Measurements from ENCODE around the gene APCDD1L.
"Not testable (repeated sequence)": the region's sequence is repeated elsewhere in the genome, so short reads cannot be mapped to it uniquely, and the experiment has no call there.

The APCDD1L gene

DNA sequence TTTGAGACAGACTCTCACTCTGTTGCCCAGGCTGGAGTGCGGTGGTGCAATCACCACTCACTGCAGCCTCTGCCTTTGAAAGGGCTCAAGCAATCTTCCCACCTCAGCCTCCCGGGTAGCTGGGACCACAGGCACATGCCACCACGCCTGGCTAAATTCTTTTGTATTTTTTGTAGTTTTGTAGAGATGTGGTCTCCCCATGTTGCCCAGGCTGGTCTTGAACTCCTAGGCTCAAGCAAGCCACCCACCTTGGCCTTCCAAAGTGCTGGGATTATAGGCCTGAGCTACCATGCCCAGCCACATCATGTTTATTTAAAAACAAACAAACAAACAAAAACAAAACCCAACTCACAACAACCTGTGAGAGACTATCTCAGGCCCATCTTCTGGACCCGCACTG, 29.7 kb upstream of the APCDD1L start:
- no peak for DNase-seq

DNA sequence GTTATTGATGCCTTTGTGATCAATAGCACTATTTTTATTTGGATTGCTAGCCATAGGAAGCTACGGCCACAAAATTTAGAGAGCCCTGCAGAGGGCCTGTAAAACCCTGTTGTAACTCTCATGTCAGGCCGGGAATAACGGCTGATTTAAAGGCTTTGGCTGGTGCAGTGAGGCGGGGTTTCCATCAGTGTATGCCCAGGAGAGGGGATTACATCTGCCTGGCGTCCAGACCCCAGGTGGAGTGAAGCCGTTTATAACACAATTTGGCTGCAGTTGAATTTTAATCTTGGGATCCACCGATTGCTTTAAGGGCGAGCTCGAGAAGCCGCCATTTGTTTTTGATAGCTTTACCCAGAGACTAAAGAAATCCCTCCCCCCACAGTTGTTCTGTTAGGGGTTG, 29.1 kb upstream of the APCDD1L start:
- no peak for DNase-seq

DNA sequence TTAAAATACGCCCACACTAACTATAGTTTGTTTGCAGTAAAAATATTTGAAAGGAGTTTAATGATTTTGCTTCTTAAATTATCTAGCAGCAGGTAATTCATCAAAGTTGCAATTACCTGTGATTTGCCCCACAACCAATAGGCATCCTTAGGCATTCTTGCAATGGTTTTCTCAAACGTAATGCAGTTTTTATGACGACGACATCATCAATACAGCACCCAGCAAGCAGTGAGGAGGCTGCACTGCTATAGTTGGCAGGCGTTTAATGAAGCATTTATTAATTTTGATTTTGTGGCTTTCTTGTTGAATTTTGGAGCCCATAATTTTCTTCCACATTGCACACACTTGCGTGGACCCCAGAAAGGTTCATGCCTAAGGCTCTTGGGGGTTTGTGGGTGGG, 28.1 kb upstream of the APCDD1L start:
- DNase-seq = no peak

DNA sequence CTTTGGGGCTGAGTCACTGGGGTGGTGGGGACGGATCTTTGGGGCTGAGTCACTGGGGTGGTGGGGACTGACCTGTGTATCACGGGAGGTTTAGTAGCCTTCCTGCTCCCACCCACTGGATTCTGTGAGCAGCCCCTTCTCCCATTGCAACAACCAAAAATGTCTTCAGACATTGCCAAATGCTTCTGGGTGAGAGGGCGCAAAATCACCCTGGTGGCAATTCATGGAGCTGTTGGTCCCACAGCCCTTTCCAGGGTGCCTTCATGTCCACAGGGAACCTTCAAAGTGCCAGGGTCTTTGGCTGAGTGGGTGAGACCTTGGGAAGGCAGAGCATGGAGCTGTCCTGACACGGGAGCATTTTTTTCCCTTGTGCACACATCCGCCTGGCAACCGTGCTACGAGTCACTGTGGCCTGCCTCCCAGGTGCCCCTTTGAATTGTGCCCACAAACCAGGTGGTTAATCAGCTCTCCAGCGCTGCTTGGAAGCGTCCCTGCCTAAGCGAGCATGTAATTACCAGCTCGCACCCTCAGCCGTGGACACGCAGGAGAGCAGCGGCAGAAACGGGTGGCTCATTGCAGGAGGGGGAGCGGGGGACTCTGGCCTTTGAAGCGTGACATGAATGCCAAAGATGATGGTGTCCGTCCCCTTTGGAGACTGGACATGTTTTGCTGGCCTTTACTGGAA, 27.4 kb upstream of the APCDD1L start:
- no peak for DNase-seq

DNA sequence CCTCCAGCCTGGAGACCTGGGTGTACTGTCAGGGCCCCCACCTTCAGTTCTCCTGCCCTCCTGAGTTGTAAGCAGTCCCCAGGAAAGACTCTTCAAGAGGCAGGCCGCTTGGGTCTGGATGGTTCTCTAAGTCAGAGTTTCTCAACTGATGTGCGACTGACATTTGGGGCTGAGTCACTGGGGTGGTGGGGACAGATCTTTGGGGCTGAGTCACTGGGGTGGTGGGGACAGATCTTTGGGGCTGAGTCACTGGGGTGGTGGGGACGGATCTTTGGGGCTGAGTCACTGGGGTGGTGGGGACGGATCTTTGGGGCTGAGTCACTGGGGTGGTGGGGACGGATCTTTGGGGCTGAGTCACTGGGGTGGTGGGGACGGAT, 26.8 kb upstream of the APCDD1L start:
- not testable (repeated sequence) for DNase-seq

DNA sequence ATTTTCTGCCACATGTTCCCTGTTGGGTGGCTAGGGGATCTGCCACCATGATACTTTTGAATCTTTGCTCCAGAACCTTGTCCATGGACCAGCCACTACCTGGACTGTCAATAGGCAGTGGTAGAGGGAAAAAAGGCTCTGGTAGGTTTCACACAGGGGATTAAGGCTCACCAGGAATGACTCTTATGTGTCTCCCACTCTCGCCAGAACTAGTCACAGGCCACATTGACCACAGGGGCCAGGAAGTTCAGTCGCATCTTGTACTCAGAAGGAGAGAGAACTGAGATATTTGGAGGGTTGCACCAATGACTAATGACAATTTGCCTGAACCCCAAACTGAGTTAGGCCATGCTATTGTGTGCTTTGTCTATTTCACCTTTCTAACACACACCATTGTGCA, 23.6 kb upstream of the APCDD1L start:
- no peak for DNase-seq

DNA sequence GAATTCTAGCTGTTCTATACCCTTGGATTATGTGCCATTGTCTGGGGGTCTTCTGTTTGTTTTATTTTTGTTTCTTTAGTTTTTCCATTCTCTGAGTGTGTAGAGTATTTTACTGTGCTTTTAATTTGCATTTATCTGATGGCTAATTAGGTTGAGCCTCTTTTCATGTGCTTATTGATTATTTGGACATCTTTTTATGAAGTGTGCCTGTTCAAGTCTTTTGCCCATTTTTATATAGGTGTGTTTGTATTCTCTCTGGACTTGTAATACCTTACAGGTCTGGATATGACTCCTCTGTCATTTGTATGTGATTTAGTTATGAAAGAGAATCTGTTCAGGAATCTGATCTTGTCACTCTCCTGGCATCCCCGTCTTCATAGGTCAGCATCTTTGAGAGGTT, 22.6 kb upstream of the APCDD1L start:
- no peak for DNase-seq

DNA sequence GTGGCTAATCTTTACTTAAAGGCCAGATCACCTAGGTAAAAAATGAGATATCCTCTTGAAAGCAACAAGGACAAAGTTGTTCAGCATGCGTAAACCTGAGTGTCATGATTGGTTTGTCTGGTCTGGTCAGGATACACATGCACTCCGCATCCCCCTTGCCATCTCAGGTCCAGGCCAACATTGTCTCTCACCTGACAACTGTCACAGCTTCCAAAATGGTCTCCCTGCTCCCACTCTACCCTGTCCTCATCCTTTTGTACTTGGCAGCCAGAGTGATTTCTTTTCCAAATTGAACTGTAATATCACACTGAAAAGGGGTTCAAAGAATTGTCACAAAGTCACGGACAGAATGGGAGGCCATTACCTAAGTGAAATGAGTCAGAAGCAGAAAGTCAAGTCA, 21.1 kb upstream of the APCDD1L start:
- no peak for DNase-seq

DNA sequence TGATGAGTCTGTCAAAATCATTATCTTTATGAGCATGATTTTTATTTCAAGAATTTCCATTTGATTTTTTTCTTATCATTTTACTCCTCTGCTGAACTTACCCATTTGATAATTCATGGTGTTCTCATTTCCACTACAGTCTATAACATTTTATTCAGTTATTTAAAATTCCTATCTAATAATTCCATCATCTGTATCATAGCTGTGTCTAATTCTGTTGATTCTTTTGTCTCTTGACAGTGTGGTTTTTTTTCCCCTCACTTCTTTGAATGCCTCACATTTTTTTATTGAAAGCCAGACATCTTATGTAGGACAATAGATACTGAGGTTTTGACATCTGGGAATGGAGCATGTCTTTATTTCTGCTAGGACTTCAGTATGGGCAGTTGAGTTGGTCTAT, 16.5 kb upstream of the APCDD1L start:
- DNase-seq = no peak

DNA sequence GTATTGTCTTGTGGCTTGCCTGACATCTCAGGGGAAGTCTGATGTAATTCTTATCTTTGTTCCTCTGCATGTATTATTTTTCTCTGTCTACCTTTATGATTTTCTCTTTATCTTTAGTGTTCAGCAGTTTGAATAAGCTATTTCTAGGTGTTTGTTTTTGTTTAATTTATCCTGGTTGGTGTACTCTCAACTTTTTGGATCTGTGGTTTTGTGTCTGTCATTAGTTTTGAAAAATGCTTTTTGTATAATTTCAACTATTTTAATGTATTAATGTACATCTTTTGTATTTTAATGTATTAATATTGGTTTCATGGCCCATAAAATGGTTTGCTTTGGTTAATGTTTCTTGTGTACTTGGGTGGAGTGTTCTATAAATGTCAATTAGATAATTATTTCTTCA, 15.9 kb upstream of the APCDD1L start:
- DNase-seq = no peak

DNA sequence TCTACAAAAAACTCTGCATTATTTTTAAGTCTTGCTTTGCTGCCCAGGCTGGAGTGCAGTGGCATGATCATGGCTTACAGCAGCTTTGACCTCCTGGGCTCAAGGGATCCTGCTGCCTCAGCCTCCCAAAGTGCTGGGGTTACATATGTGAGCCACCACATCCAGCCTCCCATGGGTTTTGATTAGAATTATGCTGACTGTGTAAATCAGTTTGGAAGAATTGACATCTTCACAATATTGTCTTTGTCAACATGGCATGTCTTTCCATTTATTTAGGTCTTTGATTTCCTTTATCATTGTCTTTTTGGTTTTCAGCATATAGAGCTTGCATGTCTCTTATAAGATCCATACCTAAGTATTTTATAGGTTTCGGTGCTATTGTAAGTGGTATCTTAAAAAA, 13.2 kb upstream of the APCDD1L start:
- DNase-seq = no peak

DNA sequence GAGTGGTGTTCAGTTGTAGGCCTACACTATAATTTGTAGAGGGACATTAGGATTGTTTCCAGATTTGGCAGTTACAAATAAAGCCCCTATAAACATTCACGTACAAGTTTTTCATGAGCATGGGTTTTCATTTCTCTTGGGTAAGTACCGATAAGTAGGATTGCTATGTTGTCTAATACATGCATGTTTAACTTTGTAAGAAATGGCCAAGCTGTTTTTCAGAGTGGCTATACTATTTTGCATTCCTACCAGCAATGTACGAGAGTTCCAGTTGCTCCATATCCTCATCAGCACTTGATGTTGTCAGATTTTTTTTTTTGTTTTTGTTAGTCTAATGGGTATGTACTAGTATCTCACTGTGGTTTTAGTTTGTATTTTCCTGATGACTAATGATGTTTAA, 11.2 kb upstream of the APCDD1L start:
- DNase-seq = no peak

DNA sequence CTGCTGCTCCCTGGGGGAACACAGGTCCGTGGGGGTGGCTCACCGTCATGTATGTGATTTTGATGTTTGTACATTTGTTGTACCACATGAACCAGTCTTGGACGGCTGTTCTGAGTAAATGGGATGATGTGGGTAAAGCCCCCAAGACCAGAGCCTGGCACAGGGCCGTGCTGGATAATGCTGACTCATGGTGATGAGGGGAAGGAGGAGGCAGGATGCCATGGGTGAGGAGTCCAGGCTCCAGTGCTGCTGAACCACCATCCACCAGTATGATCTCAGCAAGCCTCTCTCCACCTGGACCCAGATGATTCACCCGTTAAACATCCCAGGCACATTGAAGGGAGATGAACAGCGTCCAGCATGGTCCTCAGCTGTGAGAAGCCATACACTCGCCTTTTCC, 9.6 kb upstream of the APCDD1L start:
- no peak for DNase-seq

DNA sequence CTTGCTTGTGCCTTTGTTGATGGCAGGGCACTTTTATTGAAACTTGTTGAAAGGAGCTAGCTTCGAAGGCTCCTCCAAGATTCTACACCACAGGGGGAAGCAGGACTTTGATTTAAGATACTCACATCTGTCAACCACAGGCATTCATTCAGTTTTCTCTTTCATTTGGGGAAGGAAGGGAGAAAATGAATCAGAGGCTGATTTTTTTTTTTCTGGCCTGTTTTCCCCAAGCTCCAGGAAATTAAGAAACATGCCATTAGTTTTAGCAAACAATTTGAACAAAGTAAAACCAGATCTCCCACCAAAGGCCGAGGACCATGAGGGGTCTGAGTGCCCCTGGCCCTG, 8.7 kb upstream of the APCDD1L start:
- DNase-seq = no peak

DNA sequence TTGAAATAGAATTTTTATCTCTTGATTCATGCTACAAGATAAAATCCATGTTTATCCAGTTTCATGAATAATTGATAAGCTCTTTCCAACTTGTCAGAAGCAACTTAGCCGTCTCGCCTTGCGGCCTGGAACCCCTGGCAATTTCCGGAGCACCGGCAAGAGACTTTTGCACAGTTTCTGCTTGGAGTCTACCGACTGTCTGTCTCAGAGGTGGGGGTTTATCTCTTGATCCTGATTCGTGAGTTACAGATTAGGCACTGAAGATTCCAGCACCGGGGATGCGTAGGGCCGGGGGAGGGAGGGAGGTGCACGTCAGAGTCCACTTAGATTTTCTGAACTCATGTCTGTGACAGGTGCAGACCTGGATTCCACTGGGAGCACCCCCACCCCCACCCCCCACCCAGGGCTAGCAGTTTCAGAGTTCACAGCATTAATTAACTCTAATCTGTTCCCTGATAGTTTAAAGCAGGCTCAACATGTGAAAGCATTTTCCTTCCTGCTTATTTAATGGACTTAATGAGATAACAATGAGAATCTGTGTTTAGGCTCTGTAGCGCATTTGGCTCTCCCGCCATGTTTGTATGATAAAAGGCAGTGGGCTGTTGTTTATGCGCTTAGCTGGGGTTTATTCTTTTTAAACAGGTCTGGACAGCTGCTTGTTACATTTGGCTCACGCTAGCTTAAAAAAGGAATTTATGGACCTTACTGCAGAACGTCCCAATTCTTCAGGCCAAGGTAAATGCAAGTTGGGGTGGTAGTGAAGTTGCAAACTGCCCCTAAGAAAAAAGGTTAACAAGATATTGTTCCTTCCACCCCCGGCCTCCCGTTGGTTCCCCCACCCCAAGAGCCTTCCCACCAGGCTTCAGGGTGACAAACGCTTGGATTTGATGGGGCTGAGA, 8.1 kb upstream of the APCDD1L start:
- no peak for DNase-seq

DNA sequence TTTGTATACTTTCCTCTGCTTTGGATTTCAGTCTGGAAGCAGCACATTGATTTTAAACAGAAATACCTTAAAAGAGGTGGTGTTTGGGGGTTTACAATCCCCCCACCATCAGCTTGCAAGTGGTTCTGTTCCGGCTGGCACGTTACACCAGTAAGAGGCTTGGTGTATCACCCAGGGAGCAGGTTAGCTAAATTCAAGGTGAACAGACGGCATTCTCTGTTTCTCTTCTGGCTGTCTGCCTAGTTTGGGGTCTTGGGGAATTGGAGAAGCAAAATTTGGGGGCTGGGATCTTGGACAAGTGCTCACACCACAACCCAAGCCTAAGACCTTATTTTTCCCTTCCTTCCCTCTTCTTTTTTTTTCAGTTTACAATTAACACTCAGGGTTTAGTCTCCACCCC, 7.5 kb upstream of the APCDD1L start:
- DNase-seq = no peak

DNA sequence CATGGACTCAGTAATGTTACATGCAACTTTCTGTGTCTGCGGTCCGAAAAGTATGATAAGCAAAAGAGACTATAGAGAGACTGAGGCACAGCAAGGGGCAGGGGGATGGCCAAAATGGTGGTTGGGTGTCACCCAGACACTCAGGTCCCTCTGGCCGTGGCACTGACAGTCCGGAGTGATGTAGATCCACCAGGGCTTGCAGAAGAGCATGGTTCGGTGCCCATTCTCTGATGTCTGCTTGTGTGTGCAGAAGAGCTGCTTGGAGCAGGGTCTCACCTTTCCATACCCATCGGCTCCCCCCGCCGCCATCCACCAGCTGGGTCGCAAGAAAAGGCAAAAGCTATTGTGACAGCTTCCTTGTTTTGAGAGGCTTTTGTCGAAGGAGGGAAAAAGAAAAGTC, 6.6 kb upstream of the APCDD1L start:
- no peak for DNase-seq

DNA sequence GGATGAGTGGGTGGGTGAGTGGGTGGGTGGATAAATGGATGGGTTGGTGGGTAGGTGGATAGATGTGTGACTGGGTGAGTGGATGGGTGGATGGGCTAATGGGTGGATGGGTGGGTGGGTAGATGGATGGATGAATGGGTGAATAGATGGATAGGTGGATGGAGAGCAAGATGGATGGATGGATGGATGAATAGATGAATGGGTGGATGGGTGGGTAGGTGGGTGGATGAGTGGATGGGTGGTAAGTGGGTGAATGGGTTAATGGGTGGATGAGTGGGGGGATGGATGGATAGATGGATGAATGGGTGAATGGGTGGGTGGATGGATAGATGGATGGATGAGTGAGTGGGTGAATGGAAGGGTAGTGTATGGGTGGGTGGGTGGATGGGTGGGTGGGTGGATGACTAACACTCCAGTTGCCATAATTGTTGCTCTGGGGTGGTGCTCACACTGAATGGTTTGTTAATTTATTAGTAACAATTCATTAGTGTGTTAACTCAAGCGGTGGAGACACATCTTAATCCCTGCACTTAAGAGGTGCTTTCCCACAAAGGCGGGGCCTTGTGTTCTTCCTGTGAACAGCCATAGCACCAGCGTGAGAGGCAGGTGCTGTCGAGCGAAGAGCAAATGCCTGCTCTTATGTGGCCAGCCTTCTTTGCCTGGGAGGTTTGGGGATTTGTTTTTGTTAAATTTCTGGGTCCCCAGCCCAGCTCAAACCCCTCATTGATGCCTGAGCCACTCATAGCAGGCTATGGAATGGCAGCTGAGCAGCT, 4.9 kb upstream of the APCDD1L start:
- DNase-seq = no peak

DNA sequence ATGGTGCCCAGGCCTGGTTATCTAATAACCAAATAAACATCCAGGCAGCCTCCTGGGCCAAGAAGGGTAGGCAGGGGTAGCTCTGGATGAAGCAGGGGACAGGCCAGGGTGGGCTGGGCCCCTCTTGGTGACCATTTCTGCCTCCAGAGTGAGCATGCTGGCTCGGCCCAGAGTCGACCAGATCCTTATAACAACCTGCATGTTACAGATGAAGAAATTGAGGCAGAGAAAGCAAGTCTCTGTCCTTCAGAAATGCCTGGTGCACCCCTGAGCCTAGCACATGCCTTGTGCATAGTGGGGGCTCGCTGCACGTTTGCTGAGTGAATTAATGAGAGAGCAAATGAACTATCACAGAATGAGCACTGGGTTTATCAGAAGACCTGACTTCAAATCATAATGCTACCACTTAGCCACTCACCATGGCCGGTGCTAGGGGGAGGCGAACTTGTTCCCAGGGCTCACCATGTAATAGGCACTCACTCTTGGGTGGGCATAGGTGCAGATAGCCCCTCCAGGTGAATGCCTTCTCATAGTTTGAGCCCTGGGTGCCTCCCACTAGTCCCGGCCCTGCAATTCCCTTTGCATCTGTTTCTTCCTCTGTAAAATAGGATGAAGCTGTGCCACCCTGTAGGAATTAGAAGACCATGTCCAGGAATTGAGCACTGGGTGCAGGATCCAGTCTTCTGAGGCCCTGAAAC, 3.8 kb upstream of the APCDD1L start:
- DNase-seq = no peak

DNA sequence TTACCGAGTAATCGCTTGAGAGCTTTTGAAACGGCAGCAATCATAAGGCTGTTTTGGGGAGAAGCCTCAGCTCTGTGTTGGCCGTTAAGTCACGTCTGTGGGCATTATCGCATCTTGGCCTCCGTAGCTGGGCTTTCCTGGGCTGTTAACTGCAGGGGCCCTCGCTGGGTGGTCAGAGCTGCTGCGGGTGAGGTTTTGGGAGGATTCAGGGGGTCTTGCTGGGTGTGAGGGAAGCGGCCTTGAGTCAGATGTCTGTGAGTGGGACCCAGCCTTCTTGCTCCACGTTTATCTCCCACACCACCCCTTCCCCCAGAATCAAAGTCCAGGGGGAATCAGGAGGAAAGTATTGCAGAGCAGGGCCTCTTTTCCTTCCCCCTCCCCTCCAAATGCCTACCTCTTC, 3.2 kb upstream of the APCDD1L start:
- DNase-seq = no peak

DNA sequence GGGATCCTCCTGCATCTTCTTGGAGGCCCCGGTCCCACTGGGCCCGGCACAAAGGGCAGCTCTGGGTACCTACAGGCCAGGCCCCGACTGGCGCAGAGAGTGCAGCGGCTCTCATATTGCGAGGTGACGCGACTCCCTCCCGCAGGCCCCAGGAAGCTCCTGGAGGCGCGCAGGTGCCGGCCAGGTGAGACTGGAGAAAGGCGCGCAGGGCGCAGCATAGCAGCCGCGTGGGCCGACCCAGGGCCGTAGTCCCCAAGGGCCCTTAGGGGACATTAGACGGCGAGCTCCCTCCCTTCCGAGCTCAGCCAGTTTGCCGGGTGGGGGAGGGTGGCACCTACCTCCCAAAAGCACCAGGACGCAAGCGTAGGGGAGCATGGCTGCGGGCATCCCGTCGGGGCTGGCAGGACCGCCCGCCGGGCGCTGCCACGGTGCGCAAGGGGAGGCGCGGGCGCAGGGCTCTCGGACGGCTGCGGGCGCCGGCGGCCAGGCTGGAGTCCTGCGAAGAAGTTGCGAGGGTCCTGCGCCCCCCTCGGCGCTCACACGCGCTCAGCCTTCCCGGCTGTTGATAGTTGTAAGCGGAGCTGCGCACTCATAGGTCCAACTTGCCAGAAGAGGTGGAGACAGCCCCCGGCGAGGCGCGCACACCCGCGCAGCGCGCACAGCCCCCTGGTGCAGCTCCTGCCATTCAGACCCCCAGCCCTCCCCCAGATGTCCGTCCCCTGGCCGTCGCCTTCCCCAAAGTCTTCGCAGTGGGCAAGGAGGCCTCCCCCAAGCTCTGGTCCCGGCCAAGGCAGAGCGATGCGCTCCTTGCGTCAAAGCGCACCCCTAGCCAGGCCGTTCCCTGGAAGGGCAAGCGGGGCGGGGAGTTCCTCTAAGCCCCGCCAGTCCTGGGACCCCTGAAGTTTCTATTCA, 622 bp downstream of the APCDD1L start:
- no peak for DNase-seq

DNA sequence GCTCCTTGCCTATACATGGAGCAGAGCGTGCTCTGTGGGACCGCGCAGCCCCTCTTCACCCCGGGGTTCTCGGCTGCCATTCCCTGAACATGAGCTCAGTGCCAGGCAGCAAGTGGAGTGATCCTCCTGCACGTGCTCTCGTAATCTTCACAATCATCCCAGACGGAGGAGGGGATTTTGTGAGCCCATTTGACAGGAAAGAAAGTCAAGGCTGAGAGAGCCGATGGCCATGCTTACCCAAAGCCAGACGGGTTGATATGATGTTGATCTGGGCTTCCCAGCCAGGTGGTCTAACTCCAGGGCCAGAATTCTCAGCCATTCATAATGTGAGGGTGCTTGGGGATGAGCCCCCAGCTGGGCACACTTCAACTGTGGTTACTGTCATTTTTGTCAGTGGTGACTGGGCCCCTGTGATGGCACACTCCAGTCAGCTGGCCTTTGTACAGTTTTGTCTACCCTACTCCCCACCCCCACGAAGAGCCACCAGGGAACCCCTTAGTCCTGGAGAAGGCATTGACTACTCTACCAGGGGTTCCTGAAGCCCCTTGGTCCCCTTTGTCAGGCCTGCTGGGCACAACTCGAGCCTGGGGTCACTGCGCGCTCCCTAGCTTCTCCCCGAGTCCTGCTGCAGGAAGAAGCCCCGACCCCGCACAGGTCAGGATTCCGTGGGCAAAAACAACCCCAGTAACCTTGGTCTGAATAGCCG, 1.5 kb downstream of the APCDD1L start:
- DNase-seq = no peak
